Measurements from ENCODE around the gene HECW1. TPM values are rescaled to one million over a fixed set of nuclear protein-coding genes. Genes with fewer than 3 reads are reported as not detected.
"Not testable (repeated sequence)": the region's sequence is repeated elsewhere in the genome, so short reads cannot be mapped to it uniquely, and the experiment has no call there.

The HECW1 gene
- total RNA-seq, 1 donor from 2014 or later: not detected

DNA sequence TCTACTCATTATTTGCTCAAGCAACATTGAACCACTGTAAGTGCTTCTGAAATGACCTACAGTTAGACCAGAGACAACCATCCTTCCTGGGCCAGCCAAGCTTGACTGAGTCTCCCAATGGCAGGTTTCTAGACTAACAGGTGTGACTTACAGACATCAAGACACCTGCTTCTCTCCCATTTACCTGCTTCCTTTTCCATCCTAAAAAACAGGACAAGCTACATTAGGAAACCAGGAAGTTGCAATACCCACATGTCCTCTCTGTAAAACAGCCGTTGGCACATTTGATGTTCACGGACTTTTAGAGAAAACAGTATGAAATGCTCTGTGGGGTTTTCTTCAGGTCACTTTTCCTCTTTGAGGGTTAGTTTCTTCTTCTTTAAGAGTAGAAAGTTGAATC is 4.0 kb downstream of the HECW1 start:
- peaks cover 6% of the 10 kb centered on the region for H3K4me1 Mint-ChIP-seq (ENCODE audit: low read depth)
- intact Hi-C loops (cut with micrococcal nuclease): no loop called here
- no peaks in the 10 kb centered on the region for H3K36me3 Mint-ChIP-seq (ENCODE audit: low read depth)
- no peaks in the 10 kb centered on the region for H3K9me3 Mint-ChIP-seq
- no peak overlapping the region for H3K4me3 Mint-ChIP-seq (ENCODE audit: low read depth)
- no peak overlapping the region for H3K27ac Mint-ChIP-seq
- DNase-seq (ENCODE audit: low spot score): no peak
- H3K27me3 Mint-ChIP-seq (ENCODE audit: low read depth): peaks cover 51% of the 10 kb centered on the region

DNA sequence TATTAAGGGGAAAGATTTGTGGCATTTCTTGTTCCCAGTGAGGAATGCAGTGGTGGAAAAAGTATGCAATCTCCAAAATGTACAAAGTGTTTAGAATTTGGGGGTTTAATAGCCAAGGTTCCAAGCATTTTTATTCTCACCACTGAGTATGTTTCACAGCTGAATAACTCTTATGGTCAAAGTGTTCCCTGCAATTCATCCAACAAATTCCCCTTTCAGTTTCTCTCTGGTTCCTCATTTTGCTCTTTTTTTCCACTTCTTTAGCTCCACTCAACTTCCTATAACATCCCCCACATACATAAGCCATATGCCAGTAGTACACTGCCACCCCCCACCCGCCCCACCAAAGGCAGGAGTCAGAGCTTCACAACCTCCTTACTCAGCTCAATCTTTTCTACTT is 4.6 kb downstream of the HECW1 start:
- no peak for DNase-seq (ENCODE audit: low spot score)
- peaks cover 6% of the 10 kb centered on the region for H3K4me1 Mint-ChIP-seq (ENCODE audit: low read depth)
- intact Hi-C loops (cut with micrococcal nuclease): no loop called here
- no peaks in the 10 kb centered on the region for H3K9me3 Mint-ChIP-seq
- no peak overlapping the region for H3K27ac Mint-ChIP-seq
- H3K36me3 Mint-ChIP-seq (ENCODE audit: low read depth): no peaks in the 10 kb centered on the region
- H3K4me3 Mint-ChIP-seq (ENCODE audit: low read depth): no peak overlapping the region
- H3K27me3 Mint-ChIP-seq (ENCODE audit: low read depth): peaks cover 45% of the 10 kb centered on the region

- intact Hi-C loops (cut with micrococcal nuclease): no loop called here
- no peaks in the 10 kb centered on the region for H3K9me3 Mint-ChIP-seq
- DNase-seq (ENCODE audit: low spot score): no peak
These were observed 5.4 kb downstream of the HECW1 start for GRCh38 chr7:43117861-43118260.

GRCh38 chr7:43118313-43118712 is 5.9 kb downstream of the HECW1 start:
- intact Hi-C loops (cut with micrococcal nuclease): no loop called here
- H3K4me3 Mint-ChIP-seq (ENCODE audit: low read depth): no peak overlapping the region
- H3K27ac Mint-ChIP-seq: no peak overlapping the region
- no peak for DNase-seq (ENCODE audit: low spot score)
- peaks cover 40% of the 10 kb centered on the region for H3K27me3 Mint-ChIP-seq (ENCODE audit: low read depth)
- H3K4me1 Mint-ChIP-seq (ENCODE audit: low read depth): peaks cover 6% of the 10 kb centered on the region
- H3K9me3 Mint-ChIP-seq: no peaks in the 10 kb centered on the region
- H3K36me3 Mint-ChIP-seq (ENCODE audit: low read depth): no peaks in the 10 kb centered on the region

More at GRCh38 chr7:43117861-43118260, 5.4 kb downstream of the HECW1 start:
- no peak overlapping the region for H3K27ac Mint-ChIP-seq
- H3K4me1 Mint-ChIP-seq (ENCODE audit: low read depth): peaks cover 6% of the 10 kb centered on the region
- H3K27me3 Mint-ChIP-seq (ENCODE audit: low read depth): peaks cover 40% of the 10 kb centered on the region
- H3K4me3 Mint-ChIP-seq (ENCODE audit: low read depth): no peak overlapping the region
- H3K36me3 Mint-ChIP-seq (ENCODE audit: low read depth): no peaks in the 10 kb centered on the region

DNA sequence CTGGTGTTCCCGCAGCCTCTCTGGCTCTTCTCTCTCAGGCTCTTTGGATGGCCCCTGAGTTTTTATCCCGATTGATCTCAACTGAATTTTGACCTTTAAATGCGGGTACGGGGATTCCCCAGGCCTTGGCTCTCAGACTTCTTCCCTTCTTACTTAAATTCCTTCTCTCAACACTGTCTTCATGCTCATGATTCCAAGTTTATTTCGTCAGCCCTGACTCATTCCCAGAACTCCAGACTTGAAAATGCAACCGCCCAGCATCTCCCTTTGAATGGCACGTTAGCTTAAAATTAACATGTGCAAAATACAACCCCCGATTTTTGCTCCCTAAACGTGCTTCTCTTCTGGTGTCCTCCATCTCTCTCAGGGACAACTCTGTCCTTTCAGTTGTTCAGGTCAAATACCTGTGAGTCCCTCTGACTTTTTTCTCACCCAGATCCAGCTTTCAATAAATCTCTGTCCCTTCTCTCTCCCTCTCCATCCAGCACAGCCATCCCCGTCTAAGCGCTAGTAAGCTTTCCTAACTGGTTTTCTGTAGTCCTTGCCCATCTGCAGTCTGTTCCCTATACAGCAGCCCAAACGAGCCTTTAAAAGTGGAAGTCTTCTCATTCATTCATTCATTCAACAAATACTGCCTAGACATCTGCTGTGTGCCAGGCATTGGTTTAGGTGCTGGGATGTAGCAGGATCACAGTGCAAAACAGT is 7.1 kb downstream of the HECW1 start:
- no peak for DNase-seq (ENCODE audit: low spot score)
- Mint-ChIP-seq H3K4me1 (ENCODE audit: low read depth) (no peaks in the 10 kb centered on the region), H3K27ac (no peak overlapping the region), H3K36me3 (ENCODE audit: low read depth) (no peaks in the 10 kb centered on the region), H3K9me3 (no peaks in the 10 kb centered on the region), H3K4me3 (ENCODE audit: low read depth) (no peak overlapping the region), H3K27me3 (ENCODE audit: low read depth) (peaks cover 34% of the 10 kb centered on the region)
- intact Hi-C loops (cut with micrococcal nuclease): no loop called here

GRCh38 chr7:43121973-43122372 is 9.5 kb downstream of the HECW1 start:
- Mint-ChIP-seq H3K9me3 (no peaks in the 10 kb centered on the region), H3K4me1 (ENCODE audit: low read depth) (no peaks in the 10 kb centered on the region), H3K36me3 (ENCODE audit: low read depth) (no peaks in the 10 kb centered on the region), H3K27me3 (ENCODE audit: low read depth) (peaks cover 16% of the 10 kb centered on the region), H3K4me3 (ENCODE audit: low read depth) (no peak overlapping the region), H3K27ac (no peak overlapping the region)
- intact Hi-C loops (cut with micrococcal nuclease): no loop called here
- DNase-seq (ENCODE audit: low spot score): no peak

- peaks cover 8% of the 10 kb centered on the region for H3K27me3 Mint-ChIP-seq (ENCODE audit: low read depth)
- no peaks in the 10 kb centered on the region for H3K4me1 Mint-ChIP-seq (ENCODE audit: low read depth)
- H3K27ac Mint-ChIP-seq: no peak overlapping the region
- no peak for DNase-seq (ENCODE audit: low spot score)
- no peaks in the 10 kb centered on the region for H3K36me3 Mint-ChIP-seq (ENCODE audit: low read depth)
- no peak overlapping the region for H3K4me3 Mint-ChIP-seq (ENCODE audit: low read depth)
- no peaks in the 10 kb centered on the region for H3K9me3 Mint-ChIP-seq
- intact Hi-C loops (cut with micrococcal nuclease): no loop called here
These were observed 11.0 kb downstream of the HECW1 start for GRCh38 chr7:43123457-43123856.

DNA sequence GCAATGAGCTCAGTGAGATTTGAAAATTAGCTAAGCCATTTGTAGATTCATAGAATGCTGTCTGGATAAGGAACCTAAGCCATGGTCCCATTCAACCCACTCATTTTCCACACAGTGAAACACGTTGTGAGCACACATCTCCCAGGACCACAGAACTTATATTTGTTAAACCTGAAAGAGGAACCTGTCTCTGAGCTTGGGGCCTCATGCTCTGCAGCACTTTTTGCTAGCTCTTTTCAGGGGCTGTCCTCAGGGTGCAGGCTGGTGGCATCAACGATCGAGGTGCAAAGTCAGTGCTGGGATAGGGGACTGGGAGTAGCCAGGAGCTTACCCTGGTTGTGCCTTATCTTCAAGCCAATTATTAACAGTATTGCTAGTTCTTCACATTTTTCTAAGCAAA is 11.9 kb downstream of the HECW1 start:
- Mint-ChIP-seq H3K4me3 (ENCODE audit: low read depth) (no peak overlapping the region), H3K36me3 (ENCODE audit: low read depth) (no peaks in the 10 kb centered on the region), H3K9me3 (no peaks in the 10 kb centered on the region), H3K4me1 (ENCODE audit: low read depth) (no peaks in the 10 kb centered on the region), H3K27me3 (ENCODE audit: low read depth) (peaks cover 8% of the 10 kb centered on the region), H3K27ac (no peak overlapping the region)
- intact Hi-C loops (cut with micrococcal nuclease): no loop called here
- no peak for DNase-seq (ENCODE audit: low spot score)

- DNase-seq (ENCODE audit: low spot score): no peak
- no peaks in the 10 kb centered on the region for H3K36me3 Mint-ChIP-seq (ENCODE audit: low read depth)
- H3K9me3 Mint-ChIP-seq: no peaks in the 10 kb centered on the region
- no peak overlapping the region for H3K4me3 Mint-ChIP-seq (ENCODE audit: low read depth)
- H3K4me1 Mint-ChIP-seq (ENCODE audit: low read depth): no peaks in the 10 kb centered on the region
- intact Hi-C loops (cut with micrococcal nuclease): no loop called here
- H3K27me3 Mint-ChIP-seq (ENCODE audit: low read depth): no peaks in the 10 kb centered on the region
- no peak overlapping the region for H3K27ac Mint-ChIP-seq
These were observed 17.9 kb downstream of the HECW1 start for GRCh38 chr7:43130347-43130746.

DNA sequence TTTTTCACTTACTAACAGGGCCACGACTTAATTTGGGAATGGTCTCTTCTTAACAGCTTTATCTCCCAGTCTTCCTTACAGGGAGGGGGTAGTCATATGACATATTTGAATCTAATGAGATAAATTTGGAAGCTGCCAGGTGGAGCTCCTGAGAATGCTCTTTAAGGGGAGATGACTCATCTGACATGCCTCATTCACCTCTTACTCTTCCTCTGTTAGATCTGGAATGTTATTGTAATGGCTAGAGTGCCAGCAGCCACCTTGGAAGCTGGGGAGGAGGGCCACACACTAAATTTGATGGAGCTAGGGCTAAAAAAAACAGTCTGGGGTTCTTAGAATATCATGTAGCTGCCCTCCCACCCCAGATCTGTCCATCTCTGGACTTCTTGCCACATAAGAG is 22.7 kb downstream of the HECW1 start:
- H3K36me3 Mint-ChIP-seq (ENCODE audit: low read depth): no peaks in the 10 kb centered on the region
- intact Hi-C loops (cut with micrococcal nuclease): no loop called here

DNA sequence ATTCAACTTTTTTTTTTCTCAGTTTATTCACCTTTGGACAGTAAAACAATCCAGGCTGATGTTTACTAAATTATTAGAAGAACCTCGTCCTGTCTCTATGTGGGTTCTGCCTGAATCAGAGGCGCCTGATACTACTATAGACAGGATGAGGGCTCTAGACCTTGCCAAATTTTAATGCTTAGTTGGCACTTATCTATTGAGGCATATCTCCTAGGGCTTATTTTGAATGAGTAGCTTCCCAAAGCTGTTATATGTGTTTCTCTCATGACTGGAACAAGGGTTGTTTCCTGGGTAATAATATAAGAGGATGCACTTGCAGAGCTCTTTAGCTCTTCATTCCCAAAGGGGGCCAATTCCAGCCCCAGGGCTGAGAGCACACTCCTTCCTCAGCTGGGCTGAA is 23.6 kb downstream of the HECW1 start:
- H3K4me1 Mint-ChIP-seq (ENCODE audit: low read depth): no peaks in the 10 kb centered on the region
- H3K36me3 Mint-ChIP-seq (ENCODE audit: low read depth): no peaks in the 10 kb centered on the region
- no peak overlapping the region for H3K27ac Mint-ChIP-seq
- H3K27me3 Mint-ChIP-seq (ENCODE audit: low read depth): peaks cover 1% of the 10 kb centered on the region
- intact Hi-C loops (cut with micrococcal nuclease): no loop called here
- DNase-seq (ENCODE audit: low spot score): no peak
- no peak overlapping the region for H3K4me3 Mint-ChIP-seq (ENCODE audit: low read depth)
- H3K9me3 Mint-ChIP-seq: no peaks in the 10 kb centered on the region

More for the DNA sequence above, 22.7 kb downstream of the HECW1 start:
- Mint-ChIP-seq H3K4me1 (ENCODE audit: low read depth) (no peaks in the 10 kb centered on the region), H3K27ac (no peak overlapping the region), H3K4me3 (ENCODE audit: low read depth) (no peak overlapping the region), H3K27me3 (ENCODE audit: low read depth) (peaks cover 1% of the 10 kb centered on the region), H3K9me3 (no peaks in the 10 kb centered on the region)
- no peak for DNase-seq (ENCODE audit: low spot score)

GRCh38 chr7:43137121-43137744 is 24.8 kb downstream of the HECW1 start:
- H3K4me3 Mint-ChIP-seq (ENCODE audit: low read depth); DNase-seq (ENCODE audit: low spot score); H3K4me1 Mint-ChIP-seq (ENCODE audit: low read depth); intact Hi-C loops (cut with micrococcal nuclease); H3K27me3 Mint-ChIP-seq (ENCODE audit: low read depth); H3K27ac Mint-ChIP-seq; H3K36me3 Mint-ChIP-seq (ENCODE audit: low read depth); H3K9me3 Mint-ChIP-seq: not testable (repeated sequence)

DNA sequence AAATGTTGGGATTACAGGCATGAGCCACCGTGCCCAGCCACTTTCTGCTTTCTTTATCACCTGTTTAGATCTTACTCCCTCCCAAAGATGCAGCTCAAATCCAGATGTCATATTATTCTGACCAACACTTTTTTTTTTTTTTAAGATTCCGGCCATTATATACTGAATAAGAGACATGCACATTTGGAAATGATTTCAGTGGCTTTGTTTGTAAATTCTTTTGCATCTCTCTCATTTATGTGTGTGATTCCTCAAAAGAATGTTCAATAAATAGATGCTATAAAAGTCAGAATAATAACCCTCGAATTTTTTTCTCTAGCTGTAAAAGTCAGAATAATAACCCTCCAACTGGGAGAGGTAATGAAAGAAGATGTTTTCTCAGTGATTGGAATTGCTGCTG is 25.4 kb downstream of the HECW1 start:
- Mint-ChIP-seq H3K36me3 (ENCODE audit: low read depth) (no peaks in the 10 kb centered on the region), H3K9me3 (no peaks in the 10 kb centered on the region), H3K27me3 (ENCODE audit: low read depth) (peaks cover 1% of the 10 kb centered on the region), H3K27ac (no peak overlapping the region), H3K4me1 (ENCODE audit: low read depth) (no peaks in the 10 kb centered on the region), H3K4me3 (ENCODE audit: low read depth) (no peak overlapping the region)
- intact Hi-C loops (cut with micrococcal nuclease): no loop called here
- DNase-seq (ENCODE audit: low spot score): no peak

Measured in activated T-helper 2 cell treated with anti-CD3 and anti-CD28 coated beads, Interferon-gamma antibody, Interleukin-2, Interleukin-4, amounts not matched to agents 10 μg/mL and 5 μg/mL and 100 μg/mL, durations not matched to agents 14 hours and 24 hours and 36 hours (primary cell).